Measurements from ENCODE around the gene MAP3K15. TPM values are rescaled to one million over a fixed set of nuclear protein-coding genes. Genes with fewer than 3 reads are reported as not detected.

MAP3K15 gene
- total and polyA plus RNA-seq, 10 of the 15 experiments (the other 5 are each of a cell fraction or from before 2014, with no cell fraction given) = 0.03 to 0.16 TPM; not detected in 8

- RAD21 ChIA-PET (ENCODE audit: unreplicated experiment) = no interaction called here
These were observed 153.6 kb downstream of the MAP3K15 start for GRCh38 chrX:19361701-19362100.

GRCh38 chrX:19360903-19361302, 154.4 kb downstream of the MAP3K15 start:
- SMC1A ChIA-PET (ENCODE audit: uncharacterized antibody, unreplicated experiment) = interaction anchor here (1.3 kb wide), 1 partner anchor 11 kb away, joined by 3 read pairs; no protein-coding TSS in a partner anchor
- no peak for FAIRE-seq
- intact Hi-C loops (cut with micrococcal nuclease; ENCODE audit: unreplicated experiment) = no loop called here
- TF ChIP-seq ZNF207 (IDR thresholded peaks at IDR 0.05; ENCODE audit: borderline replicate concordance) (no peak), ZNF622 (IDR thresholded peaks at IDR 0.05) (no peak), MYB (IDR thresholded peaks at IDR 0.05; ENCODE audit: borderline replicate concordance, low read depth, low read length) (no peak), BMI1 (IDR thresholded peaks at IDR 0.05; ENCODE audit: borderline replicate concordance) (no peak), FOXK2 (IDR thresholded peaks at IDR 0.05) (no peak), CHD4 (IDR thresholded peaks at IDR 0.05) (no peak), BACH1 (IDR thresholded peaks at IDR 0.05; ENCODE audit: borderline replicate concordance) (no peak), POLR2AphosphoS5 (IDR thresholded peaks at IDR 0.05; ENCODE audit: low read length) (no peak), ZZZ3 (IDR thresholded peaks at IDR 0.05; ENCODE audit: control insufficient read depth, insufficient read length, low read depth) (no peak), POLR2AphosphoS2 (IDR thresholded peaks at IDR 0.05; ENCODE audit: low read depth, low read length) (no peak), TCF3 (IDR thresholded peaks at IDR 0.05; ENCODE audit: borderline replicate concordance, insufficient read depth, low read depth, low read length) (no peak), TCF12 (IDR thresholded peaks at IDR 0.05; ENCODE audit: low read depth, low read length) (no peak), E2F4 (IDR thresholded peaks at IDR 0.05; ENCODE audit: low read depth, low read length) (no peak), RB1 (IDR thresholded peaks at IDR 0.05; ENCODE audit: borderline replicate concordance) (no peak), HDAC6 (IDR thresholded peaks at IDR 0.05; ENCODE audit: unreplicated experiment) (no peak)

More at GRCh38 chrX:19361701-19362100, 153.6 kb downstream of the MAP3K15 start:
- Histone ChIP-seq H3K36me3 (ENCODE audit: control insufficient read depth in 2 of 2, insufficient read depth in 2 of 2, low read length in 1 of 2) (peaks cover 2 to 9% of the 10 kb centered on the region in 2 experiments; a peak in 2 of 4 replicates), H3K9ac (ENCODE audit: control insufficient read depth, insufficient read depth, low read length) (no peak overlapping the region), H2AFZ (ENCODE audit: control insufficient read depth, low read depth, low read length) (no peak overlapping the region), H4K20me1 (ENCODE audit: control insufficient read depth, insufficient read depth) (no peaks in the 10 kb centered on the region), H3K4me2 (ENCODE audit: control insufficient read depth, insufficient read depth) (no peak overlapping the region), H3K79me2 (ENCODE audit: control insufficient read depth, insufficient read depth, low read length) (no peaks in the 10 kb centered on the region), H3K27ac (ENCODE audit: control insufficient read depth, insufficient read depth) (no peak overlapping the region), H3K9me3 (replicated peaks; ENCODE audit: control insufficient read depth, insufficient read depth, low read length) (peaks cover 3% of the 10 kb centered on the region; the same call in 2 of the 3 replicates), H3K4me1 (ENCODE audit: control insufficient read depth, insufficient read depth, low read length) (no peaks in the 10 kb centered on the region), H3K4me3 (no peak overlapping the region), H3K27me3 (replicated peaks in 1 of 2; ENCODE audit: control insufficient read depth in 2 of 2, insufficient read depth in 2 of 2, low read length in 1 of 2) (no peaks in the 10 kb centered on the region)
- ATAC-seq (no peak), FAIRE-seq (no peak), DNase-seq (ENCODE audit: low read depth, low spot score) (no peak)
- no peak for TF ChIP-seq CBX3 (IDR thresholded peaks at IDR 0.05; ENCODE audit: borderline replicate concordance, low read depth)
- no peak for TF ChIP-seq RELA (IDR thresholded peaks at IDR 0.05; ENCODE audit: borderline replicate concordance, partially characterized antibody)
- TF ChIP-seq WRNIP1 (IDR thresholded peaks at IDR 0.05; ENCODE audit: borderline replicate concordance, low read depth, low read length) = no peak
- TF ChIP-seq BMI1 (IDR thresholded peaks at IDR 0.05; ENCODE audit: borderline replicate concordance) = no peak
- TF ChIP-seq MEF2B (IDR thresholded peaks at IDR 0.05; ENCODE audit: partially characterized antibody, poor library complexity, severe bottlenecking) = no peak
- no peak for TF ChIP-seq ETV6 (conservative IDR thresholded peaks at IDR 0.05 in 1 of 2, IDR thresholded peaks at IDR 0.05 in 1 of 2; ENCODE audit: borderline replicate concordance in 1 of 2, low read depth in 1 of 2)
- TF ChIP-seq TARDBP (IDR thresholded peaks at IDR 0.05; ENCODE audit: borderline replicate concordance) = no peak
- TF ChIP-seq MYC (IDR thresholded peaks at IDR 0.05; ENCODE audit: insufficient read depth, insufficient read length, insufficient replicate concordance, low read length, severe bottlenecking) = no peak
- TF ChIP-seq HDAC6 (IDR thresholded peaks at IDR 0.05; ENCODE audit: unreplicated experiment) = no peak
- 62% methylated on average over 4 of the region's 4 CpGs for WGBS (ENCODE audit: insufficient coverage, insufficient replicate concordance, low lambda C conversion rate, missing lambda C conversion rate)
- intact Hi-C loops (cut with micrococcal nuclease; ENCODE audit: unreplicated experiment) (no loop called here), in situ Hi-C loops (cut with MboI) (loop anchor here (25.0 kb wide), 1 partner anchor 526 kb away; the partner anchor contains the start of gene SH3KBP1)
- ChIA-PET CTCF (interaction anchor here (0.6 to 3.1 kb wide), 3 partner anchors 10 to 549 kb away, joined by 3 to 12 read pairs (median 4); no protein-coding TSS in a partner anchor), POLR2A (interaction anchor here (0.7 kb wide), 1 partner anchor 1041 kb away, joined by 5 read pairs; no protein-coding TSS in a partner anchor), SMC1A (ENCODE audit: uncharacterized antibody, unreplicated experiment) (no interaction called here)
- BruUV-seq (replicated peaks) = no TSS peak

More at GRCh38 chrX:19360903-19361302, 154.4 kb downstream of the MAP3K15 start:
- no peaks in the 10 kb centered on the region for H3K4me1 ChIP-seq (ENCODE audit: control insufficient read depth, insufficient read depth, low read length)
- RAD21 ChIA-PET (ENCODE audit: unreplicated experiment) = no interaction called here
- WGBS (ENCODE audit: insufficient coverage, insufficient replicate concordance, low lambda C conversion rate, missing lambda C conversion rate) = 62% methylated on average over 6 of the region's 6 CpGs
- H3K79me2 ChIP-seq (ENCODE audit: control insufficient read depth, insufficient read depth, low read length) = no peaks in the 10 kb centered on the region
- POLR2A ChIA-PET = interaction anchor here (0.6 kb wide), 1 partner anchor 23 kb away, joined by 7 read pairs; no protein-coding TSS in a partner anchor
- no peak overlapping the region for H3K4me3 ChIP-seq
- CTCF ChIA-PET = interaction anchor here (1.9 to 3.1 kb wide), 2 partner anchors 11 to 22 kb away, joined by 4 to 12 read pairs; no protein-coding TSS in a partner anchor
- no peak overlapping the region for H3K9ac ChIP-seq (ENCODE audit: control insufficient read depth, insufficient read depth, low read length)
- H3K36me3 ChIP-seq (ENCODE audit: control insufficient read depth in 2 of 2, insufficient read depth in 2 of 2, low read length in 1 of 2) = peaks cover 2 to 10% of the 10 kb centered on the region in 2 experiments; a peak in 2 of 4 replicates
- ATAC-seq = no peak
- no TSS peak for BruUV-seq (replicated peaks)
- in situ Hi-C loops (cut with MboI) = loop anchor here (25.0 kb wide), 1 partner anchor 526 kb away; the partner anchor contains the start of gene SH3KBP1
- H4K20me1 ChIP-seq (ENCODE audit: control insufficient read depth, insufficient read depth) = no peaks in the 10 kb centered on the region
- no peaks in the 10 kb centered on the region for H3K27me3 ChIP-seq (replicated peaks in 1 of 2; ENCODE audit: control insufficient read depth in 2 of 2, insufficient read depth in 2 of 2, low read length in 1 of 2)
- H3K27ac ChIP-seq (ENCODE audit: control insufficient read depth, insufficient read depth) = no peak overlapping the region
- H3K9me3 ChIP-seq (replicated peaks; ENCODE audit: control insufficient read depth, insufficient read depth, low read length) = no peaks in the 10 kb centered on the region; the same call in 2 of the 3 replicates
- H2AFZ ChIP-seq (ENCODE audit: control insufficient read depth, low read depth, low read length) = no peak overlapping the region
- H3K4me2 ChIP-seq (ENCODE audit: control insufficient read depth, insufficient read depth) = no peak overlapping the region
- no peak for DNase-seq (ENCODE audit: low read depth, low spot score)
